G401.6 (cell line): Measurements from ENCODE around the gene MBNL2.

Experiments
- FAIRE-seq: peaks from 2 replicates; lab custom pipeline; 2012; peaks lifted over from hg19 to GRCh38; lab: Jason Lieb, UNC

Gene MBNL2

GRCh38 chr13:97302611-97303010 lies 80.5 kb downstream of the MBNL2 start:
- FAIRE-seq, result no peak

GRCh38 chr13:97306106-97306505 lies 84.0 kb downstream of the MBNL2 start:
- no peak for FAIRE-seq

GRCh38 chr13:97306645-97307044 lies 84.5 kb downstream of the MBNL2 start:
- FAIRE-seq, result no peak

- FAIRE-seq, result no peak
These were observed 85.2 kb downstream of the MBNL2 start for GRCh38 chr13:97307118-97307881.

GRCh38 chr13:97307882-97308624 lies 85.9 kb downstream of the MBNL2 start:
- no peak for FAIRE-seq

- FAIRE-seq, result no peak
These were observed 86.7 kb downstream of the MBNL2 start for GRCh38 chr13:97308735-97309429.

- FAIRE-seq, result no peak
These were observed 88.8 kb downstream of the MBNL2 start for GRCh38 chr13:97310809-97311436.

GRCh38 chr13:97311956-97312355 lies 89.8 kb downstream of the MBNL2 start:
- no peak for FAIRE-seq

GRCh38 chr13:97313551-97314260 lies 91.6 kb downstream of the MBNL2 start:
- FAIRE-seq, result no peak

GRCh38 chr13:97316390-97316789 lies 94.3 kb downstream of the MBNL2 start:
- FAIRE-seq, result no peak

GRCh38 chr13:97317933-97318332 lies 95.8 kb downstream of the MBNL2 start:
- FAIRE-seq, result no peak

- no peak for FAIRE-seq
These were observed 96.4 kb downstream of the MBNL2 start for GRCh38 chr13:97318532-97318931.

GRCh38 chr13:97319113-97319720 lies 97.1 kb downstream of the MBNL2 start:
- no peak for FAIRE-seq

GRCh38 chr13:97321101-97321500 lies 99.0 kb downstream of the MBNL2 start:
- no peak for FAIRE-seq

GRCh38 chr13:97321616-97322321 lies 99.6 kb downstream of the MBNL2 start:
- FAIRE-seq, result no peak

- no peak for FAIRE-seq
These were observed 100.7 kb downstream of the MBNL2 start for GRCh38 chr13:97322740-97323342.

- FAIRE-seq, result no peak
These were observed 102.0 kb downstream of the MBNL2 start for GRCh38 chr13:97324115-97324514.

GRCh38 chr13:97325738-97326137 lies 103.6 kb downstream of the MBNL2 start:
- FAIRE-seq, result no peak

- no peak for FAIRE-seq
These were observed 105.0 kb downstream of the MBNL2 start for GRCh38 chr13:97327086-97327485.

- FAIRE-seq, result no peak
These were observed 105.5 kb downstream of the MBNL2 start for GRCh38 chr13:97327506-97328221.
